ENCODE results near the gene TMEM114.

TMEM114 gene

GRCh38 chr16:8551388-8552332, 38.7 kb downstream of the TMEM114 start:
- no peak for FAIRE-seq

DNA sequence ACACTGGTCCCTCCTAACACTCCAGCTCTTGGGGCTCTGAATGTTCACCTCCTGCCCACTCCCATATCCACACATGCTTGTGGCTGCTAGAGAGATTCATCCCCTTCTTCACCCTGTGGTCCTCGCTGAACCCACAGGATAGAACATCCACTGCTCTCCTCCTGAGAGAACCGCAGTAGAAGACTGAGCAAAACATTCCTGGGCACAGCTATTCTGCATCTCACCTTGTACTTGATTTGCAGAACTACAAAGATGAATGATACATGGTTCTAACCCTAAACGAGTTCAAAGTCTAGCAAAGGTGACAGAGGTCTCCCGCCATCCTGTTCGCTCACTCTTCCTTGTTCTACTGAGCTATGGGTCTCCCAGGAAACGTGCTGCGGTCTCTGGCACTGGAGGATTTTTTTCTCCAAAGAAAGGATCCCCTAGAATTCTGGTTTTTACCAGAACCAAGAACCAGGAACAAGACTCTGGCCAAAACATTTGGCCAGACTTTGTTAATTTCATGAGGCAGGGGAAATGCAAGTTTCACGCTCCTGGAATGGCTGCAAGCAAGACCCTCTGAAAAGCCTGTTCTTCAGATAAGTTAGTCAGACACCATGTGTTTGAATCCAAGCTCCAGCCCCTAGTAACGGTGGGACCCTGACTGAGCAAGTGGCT, 39.5 kb downstream of the TMEM114 start:
- DNase-seq (ENCODE audit: low spot score) (no peak), FAIRE-seq (no peak)

More at GRCh38 chr16:8551388-8552332, 38.7 kb downstream of the TMEM114 start:
- DNase-seq (ENCODE audit: low spot score) = no peak

DNA sequence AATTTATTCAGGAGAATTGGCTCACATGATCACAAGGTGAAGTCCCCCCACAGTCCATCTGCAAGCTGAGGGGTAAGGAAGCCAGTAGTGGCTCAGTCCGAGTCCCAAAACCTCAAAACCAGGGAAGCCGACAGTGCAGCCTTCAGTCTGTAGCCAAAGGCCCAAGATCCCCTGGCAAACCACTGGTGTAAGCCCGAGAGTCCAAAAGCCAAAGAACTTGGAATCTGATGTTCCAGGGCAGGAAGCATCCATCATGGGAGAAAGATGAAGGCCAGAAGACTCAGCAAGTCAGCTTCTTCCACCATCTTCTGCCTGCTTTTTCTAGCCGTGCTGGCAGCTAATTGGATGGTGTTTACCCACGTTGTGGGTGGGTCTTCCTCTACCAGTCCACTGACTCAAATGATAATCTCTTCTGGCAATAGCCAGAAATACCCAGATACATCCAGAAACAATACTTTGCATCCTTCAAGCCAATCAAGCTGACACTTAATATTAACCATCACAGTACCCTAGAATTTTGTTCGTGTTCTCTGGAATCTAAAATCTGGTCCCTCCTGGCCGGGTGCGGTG, 40.4 kb downstream of the TMEM114 start:
- DNase-seq (ENCODE audit: low spot score) (no peak), FAIRE-seq (no peak)

DNA sequence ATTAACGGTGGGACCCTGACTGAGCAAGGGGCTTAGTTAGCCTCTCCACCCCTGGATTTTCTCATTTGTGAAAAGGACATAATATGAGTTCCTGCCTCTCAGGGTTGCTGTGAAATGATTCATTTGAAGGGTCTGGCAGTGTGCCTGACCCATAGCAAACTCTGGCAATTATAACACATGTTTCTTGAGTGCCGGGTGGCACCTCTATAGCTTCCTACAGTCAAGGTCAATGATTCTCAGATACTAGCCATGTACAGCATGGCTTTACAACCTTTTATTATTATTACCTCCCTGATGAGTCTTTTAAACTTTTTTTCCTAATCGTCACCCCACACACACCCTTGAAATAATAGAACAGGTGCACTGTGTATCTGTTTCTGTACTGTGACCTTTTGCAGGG, 42.1 kb downstream of the TMEM114 start:
- FAIRE-seq (no peak), DNase-seq (ENCODE audit: low spot score) (no peak)

DNA sequence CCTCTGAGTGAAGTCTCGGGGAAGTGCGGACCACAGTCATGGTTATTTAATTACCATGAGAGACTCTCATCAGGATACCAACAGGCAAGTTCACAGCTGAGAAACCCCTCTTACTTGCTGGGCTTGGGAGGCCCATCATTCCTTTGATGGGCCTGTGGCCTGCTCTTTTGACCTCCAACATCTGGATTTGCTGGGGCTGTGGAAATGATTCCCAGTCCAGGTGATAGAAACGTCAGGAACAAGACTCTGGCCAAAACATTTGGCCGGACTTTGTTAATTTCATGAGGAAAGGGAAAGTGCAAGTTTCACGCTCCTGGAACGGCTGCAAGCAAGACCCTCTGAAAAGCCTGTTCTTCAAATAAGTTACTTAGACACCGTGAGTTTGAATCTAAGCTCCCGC, 42.5 kb downstream of the TMEM114 start:
- DNase-seq (ENCODE audit: low spot score) (no peak), FAIRE-seq (no peak)

DNA sequence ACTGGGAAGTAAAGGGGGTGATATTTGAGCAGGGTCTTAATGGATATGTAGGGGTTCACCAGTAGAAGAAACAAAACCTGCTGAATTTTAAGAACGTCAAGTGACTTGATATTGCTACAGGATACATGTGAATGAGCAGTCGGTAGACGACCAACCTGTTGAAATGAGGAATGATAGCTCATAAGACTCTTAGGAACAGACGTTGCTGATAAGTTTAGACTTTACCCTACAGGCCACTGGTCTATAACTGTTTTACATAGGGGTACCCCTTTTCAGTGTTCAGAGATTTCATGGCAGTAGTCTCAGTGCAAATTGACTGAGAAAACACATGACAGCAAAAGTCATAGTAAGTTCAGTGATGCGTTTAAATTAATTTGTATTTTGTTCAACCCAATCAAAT, 45.9 kb downstream of the TMEM114 start:
- FAIRE-seq (no peak), DNase-seq (ENCODE audit: low spot score) (no peak)

GRCh38 chr16:8543258-8543657, 47.1 kb downstream of the TMEM114 start:
- no peak for DNase-seq (ENCODE audit: low spot score)
- FAIRE-seq = no peak

GRCh38 chr16:8542393-8542792, 47.9 kb downstream of the TMEM114 start:
- FAIRE-seq (no peak), DNase-seq (ENCODE audit: low spot score) (no peak)

DNA sequence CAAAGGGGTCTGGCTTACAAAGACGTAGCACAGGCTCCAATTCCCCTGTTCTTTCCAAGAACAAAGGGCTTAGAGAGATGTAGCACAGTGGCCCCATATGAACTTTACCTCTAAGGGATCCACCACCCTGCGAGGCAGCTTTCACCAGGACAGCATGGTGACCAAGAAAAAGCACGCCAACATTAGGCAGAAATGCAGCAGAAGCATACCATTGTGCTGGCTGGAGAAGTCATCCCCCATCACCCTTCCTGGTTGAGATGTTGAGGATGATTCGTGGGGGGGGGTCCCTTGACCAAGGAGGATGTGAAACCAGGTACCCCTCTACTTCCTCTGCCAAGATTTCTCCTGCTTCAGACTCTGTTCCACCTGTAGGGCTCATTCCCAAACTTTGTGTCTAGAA, 48.4 kb downstream of the TMEM114 start:
- FAIRE-seq (no peak), DNase-seq (ENCODE audit: low spot score) (no peak)

DNA sequence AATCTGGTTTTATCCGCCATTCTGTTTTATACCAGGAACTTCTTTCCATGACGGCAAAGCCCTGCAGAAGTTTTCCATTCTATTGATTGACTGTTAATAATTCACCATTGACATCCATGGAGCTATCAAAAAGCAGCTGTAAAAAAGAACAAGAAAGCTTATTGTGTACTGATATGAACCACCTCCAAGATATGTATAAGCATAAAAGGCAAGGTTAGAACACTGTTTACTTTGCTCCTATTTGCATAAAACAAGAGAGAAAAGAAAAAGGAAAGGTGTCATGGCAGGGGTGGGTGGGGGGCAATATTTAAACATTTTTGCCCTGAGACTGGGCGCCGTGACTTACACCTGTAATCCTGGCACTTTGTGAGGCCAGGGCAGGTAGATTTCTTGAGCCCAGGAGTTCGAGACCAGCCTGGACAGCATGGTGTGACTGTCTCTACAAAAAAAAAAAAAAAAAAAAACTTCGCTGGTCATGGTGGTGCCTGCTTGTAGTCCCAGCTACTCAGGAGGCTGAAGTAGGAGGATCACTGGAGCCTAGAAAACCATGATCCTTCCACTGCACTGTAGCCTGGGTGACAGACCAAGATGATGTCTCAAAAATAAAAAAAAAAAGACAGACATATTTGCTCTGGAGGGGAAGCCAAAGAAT, 52.5 kb downstream of the TMEM114 start:
- no peak for FAIRE-seq
- DNase-seq (ENCODE audit: low spot score) = no peak

GRCh38 chr16:8533509-8533908, 56.8 kb downstream of the TMEM114 start:
- no peak for FAIRE-seq

GRCh38 chr16:8530752-8531384, 59.4 kb downstream of the TMEM114 start:
- FAIRE-seq (no peak), DNase-seq (ENCODE audit: low spot score) (no peak)

More at GRCh38 chr16:8533509-8533908, 56.8 kb downstream of the TMEM114 start:
- no peak for DNase-seq (ENCODE audit: low spot score)

- DNase-seq (ENCODE audit: low spot score) (no peak), FAIRE-seq (no peak)
Observed at GRCh38 chr16:8528471-8528870, 61.8 kb downstream of the TMEM114 start.

DNA sequence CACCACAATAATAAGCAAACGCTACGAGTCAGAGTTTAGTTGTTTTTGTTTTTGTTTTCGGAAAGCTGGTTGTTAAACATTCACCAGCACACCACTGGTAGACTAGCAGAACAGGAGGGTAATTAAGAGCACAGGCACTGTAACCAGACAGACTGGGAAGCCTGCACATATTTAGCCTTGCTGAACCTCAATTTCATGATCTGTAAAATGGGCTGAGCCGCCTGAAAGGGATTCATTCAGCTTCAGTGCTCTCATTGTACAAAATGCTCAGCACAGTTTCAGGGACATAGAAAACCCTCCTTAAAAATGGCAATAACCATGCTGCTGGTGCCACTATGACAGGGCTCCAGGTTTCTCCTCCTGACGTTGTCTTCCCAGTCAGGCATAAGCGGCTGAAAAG, 66.4 kb downstream of the TMEM114 start:
- DNase-seq (ENCODE audit: low spot score) (no peak), FAIRE-seq (no peak)

- DNase-seq (ENCODE audit: low spot score) (no peak), FAIRE-seq (no peak)
Observed at GRCh38 chr16:8522757-8523156, 67.6 kb downstream of the TMEM114 start.

DNA sequence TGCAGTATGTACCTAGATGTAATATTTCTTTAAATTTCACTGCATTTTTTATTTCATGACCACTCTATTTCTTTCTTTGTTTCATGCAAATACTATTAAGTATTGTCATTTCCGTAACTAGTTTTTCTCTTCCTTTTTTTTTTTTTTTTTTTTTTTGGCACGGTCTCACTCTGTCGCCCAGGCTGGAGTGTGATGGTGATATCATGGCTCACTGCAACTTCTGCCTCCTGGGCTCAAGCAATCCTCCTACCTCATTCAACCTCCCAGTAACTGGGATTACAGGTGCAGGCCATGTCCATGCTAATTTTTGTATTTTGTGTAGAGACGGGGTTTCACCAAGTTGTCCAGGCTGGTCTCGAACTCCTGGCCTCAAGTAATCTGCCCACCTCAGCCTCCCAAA, 70.7 kb downstream of the TMEM114 start:
- DNase-seq (ENCODE audit: low spot score) (no peak), FAIRE-seq (no peak)
